HL-60/S4 treated with phorbol 12-myristate 13-acetate at 8.2 ng/mL for 4 days and 3 days (cell line): ENCODE data around the gene ARMC5.
"Not testable (repeated sequence)": the region's sequence is repeated elsewhere in the genome, so short reads cannot be mapped to it uniquely, and the experiment has no call there.

Experiments
- in situ Hi-C: fragments of 300-500 bp; cut with MboI; formaldehyde crosslinking; loops from 2 replicates; pipeline ENCODE4 v1.15.0; 2022; ENCODE audit warnings: low sequenced_read_pairs

Gene ARMC5

GRCh38 chr16:31458844-31459686 lies at the start of gene ARMC5:
ARMC5 (plus strand) TSS chr16:31459501; CDS start chr16:31459525, 24 bp downstream.
- in situ Hi-C loops: loop anchor here (25.0 kb wide), 2 partner anchors 403 to 472 kb away; partner anchors contain the start of genes HSD3B7 and ZNF267

- in situ Hi-C loops: no loop called here
Observed at GRCh38 chr16:31410082-31410481, 49.2 kb upstream of the ARMC5 start.

- in situ Hi-C loops: no loop called here
Observed at GRCh38 chr16:31411024-31411844, 48.1 kb upstream of the ARMC5 start.

GRCh38 chr16:31412750-31413149 lies 46.6 kb upstream of the ARMC5 start:
- in situ Hi-C loops: no loop called here

GRCh38 chr16:31413381-31413780 lies 45.9 kb upstream of the ARMC5 start:
- in situ Hi-C loops: no loop called here

- in situ Hi-C loops: no loop called here
Observed at GRCh38 chr16:31413943-31414342, 45.4 kb upstream of the ARMC5 start.

GRCh38 chr16:31414706-31415105 lies 44.6 kb upstream of the ARMC5 start:
- in situ Hi-C loops: no loop called here

- in situ Hi-C loops: no loop called here
Observed at GRCh38 chr16:31416371-31416770, 42.9 kb upstream of the ARMC5 start.

GRCh38 chr16:31417036-31417435 lies 42.3 kb upstream of the ARMC5 start:
- in situ Hi-C loops: not testable (repeated sequence)

- in situ Hi-C loops: no loop called here
Observed at GRCh38 chr16:31417916-31418315, 41.4 kb upstream of the ARMC5 start.

- in situ Hi-C loops: no loop called here
Observed at GRCh38 chr16:31420037-31420436, 39.3 kb upstream of the ARMC5 start.

GRCh38 chr16:31421587-31421986 lies 37.7 kb upstream of the ARMC5 start:
- in situ Hi-C loops: no loop called here

- in situ Hi-C loops: no loop called here
Observed at GRCh38 chr16:31423241-31423640, 36.1 kb upstream of the ARMC5 start.

GRCh38 chr16:31423801-31424200 lies 35.5 kb upstream of the ARMC5 start:
- in situ Hi-C loops: no loop called here

GRCh38 chr16:31427441-31428278 lies 31.6 kb upstream of the ARMC5 start:
- in situ Hi-C loops: no loop called here

GRCh38 chr16:31428279-31428597 lies 31.1 kb upstream of the ARMC5 start, which contains the start of gene COX6A2:
COX6A2 (minus strand) TSS chr16:31428360; CDS start chr16:31428325, 35 bp downstream.
- in situ Hi-C loops: no loop called here

- in situ Hi-C loops: no loop called here
Observed at GRCh38 chr16:31428638-31429247, 30.6 kb upstream of the ARMC5 start.

GRCh38 chr16:31429314-31429713 lies 30.0 kb upstream of the ARMC5 start:
- in situ Hi-C loops: no loop called here

- in situ Hi-C loops: no loop called here
Observed at GRCh38 chr16:31429796-31430195, 29.5 kb upstream of the ARMC5 start.

- in situ Hi-C loops: no loop called here
Observed at GRCh38 chr16:31430380-31431052, 28.8 kb upstream of the ARMC5 start.
